NCI-H187 treated with DMSO at 0.1 percent for 48 hours (cell line): ENCODE results near the gene KISS1R.
"Not testable (repeated sequence)": the region's sequence is repeated elsewhere in the genome, so short reads cannot be mapped to it uniquely, and the experiment has no call there.

Source experiments
- DNase-seq: peaks from one replicate; lab custom pipeline; 2025; lab: John Stamatoyannopoulos, UW

KISS1R gene

DNA sequence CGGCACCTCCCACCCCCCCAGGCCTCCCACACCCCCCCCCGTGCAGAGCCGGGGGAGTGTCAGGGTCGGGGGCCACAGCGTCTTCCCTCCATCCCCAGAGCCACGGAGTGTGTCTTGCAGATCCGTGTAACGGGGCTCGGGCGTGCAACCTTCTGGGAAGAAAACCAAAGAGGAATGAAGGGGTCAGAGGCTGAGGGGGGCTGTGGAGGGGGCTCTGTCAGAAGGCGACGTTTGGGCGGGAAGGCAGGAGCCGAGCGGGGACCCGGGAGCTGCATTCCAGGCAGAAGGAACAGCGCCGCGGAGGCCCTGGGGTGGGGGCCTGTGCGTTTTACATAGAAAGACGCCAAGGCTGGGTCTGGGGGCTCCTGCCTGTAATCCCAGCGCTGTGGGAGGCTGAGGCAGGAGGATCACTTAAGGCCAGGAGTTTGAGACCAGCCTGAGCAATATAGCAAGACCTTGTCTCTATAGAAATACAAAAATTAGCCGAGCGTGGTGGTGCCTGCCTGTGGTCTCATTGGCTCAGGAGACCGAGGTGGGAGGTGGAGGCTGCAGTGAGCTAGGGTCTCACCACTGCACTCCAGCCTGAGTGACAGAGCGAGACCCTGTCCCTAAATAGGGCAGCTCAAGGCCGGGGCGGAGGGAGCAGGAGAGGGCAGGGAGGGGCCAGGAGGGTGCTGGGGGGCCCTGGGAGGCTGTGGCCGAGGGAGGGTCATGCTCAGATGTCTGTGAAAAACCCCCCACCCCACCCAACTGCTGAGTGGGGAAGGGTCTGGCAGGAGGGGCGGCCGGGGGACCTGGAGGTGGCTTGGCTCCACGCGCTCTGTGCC is 36.5 kb downstream of the KISS1R start:
- DNase-seq, result no peak

DNA sequence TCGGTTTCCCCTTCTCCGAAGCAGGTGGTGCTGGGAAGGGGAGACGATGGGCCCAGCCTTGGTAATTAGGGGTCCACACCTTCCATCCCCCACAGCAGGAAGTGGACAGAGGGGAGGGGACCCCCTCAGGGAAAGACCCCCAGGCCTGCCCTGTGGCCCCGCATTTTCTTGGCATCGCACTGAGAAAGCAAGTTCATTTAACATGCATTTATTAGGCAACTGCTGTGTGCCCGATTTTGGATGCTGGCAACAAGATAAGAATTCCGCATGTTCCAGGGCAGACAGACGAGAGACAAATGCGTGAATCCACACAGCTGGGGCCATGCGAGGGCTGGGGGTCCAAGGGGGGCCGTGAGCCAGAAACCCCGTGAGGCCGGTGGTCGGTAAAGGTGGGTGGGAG is 37.1 kb downstream of the KISS1R start:
- DNase-seq, result no peak

DNA sequence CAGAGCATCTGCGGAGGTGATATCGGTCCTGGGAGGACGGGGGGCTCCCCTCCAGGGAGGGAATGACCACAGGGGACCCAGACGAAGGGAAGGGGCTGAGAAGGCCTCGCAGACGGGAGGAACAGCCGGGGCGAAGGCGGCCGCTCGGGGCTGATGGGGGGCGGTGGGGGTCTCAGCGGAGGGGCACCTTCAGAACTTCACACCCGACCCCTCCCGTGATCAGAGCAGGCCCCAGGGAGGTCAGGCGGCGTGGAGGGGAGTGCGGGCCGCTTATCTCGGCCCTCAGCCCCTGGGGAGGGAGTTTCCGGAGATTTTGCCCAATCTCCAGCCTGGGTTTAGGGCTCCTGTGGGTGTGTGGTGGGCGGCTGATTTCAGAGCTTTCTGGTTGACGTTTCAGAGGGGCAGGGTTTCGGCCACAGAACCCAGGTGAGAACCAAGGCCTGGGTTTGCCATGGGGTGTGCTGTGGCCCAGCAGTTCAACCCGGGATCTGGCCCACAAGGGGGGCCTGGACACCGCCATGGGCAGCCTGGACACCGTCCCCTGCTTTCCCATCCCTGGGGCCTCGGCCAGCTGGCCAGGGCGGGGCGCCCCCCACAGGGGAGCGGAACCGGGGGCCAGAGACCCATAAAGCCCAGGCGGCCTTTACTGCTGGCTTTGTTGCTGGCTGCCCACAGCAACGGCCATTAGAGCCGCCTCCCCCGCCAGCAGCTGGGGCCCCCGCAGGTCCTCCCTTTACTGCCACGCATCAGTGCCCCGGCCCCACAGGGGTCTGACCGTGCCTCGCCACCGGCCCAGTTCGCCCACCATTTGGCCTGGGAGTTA is 37.8 kb downstream of the KISS1R start:
- DNase-seq, result no peak

DNA sequence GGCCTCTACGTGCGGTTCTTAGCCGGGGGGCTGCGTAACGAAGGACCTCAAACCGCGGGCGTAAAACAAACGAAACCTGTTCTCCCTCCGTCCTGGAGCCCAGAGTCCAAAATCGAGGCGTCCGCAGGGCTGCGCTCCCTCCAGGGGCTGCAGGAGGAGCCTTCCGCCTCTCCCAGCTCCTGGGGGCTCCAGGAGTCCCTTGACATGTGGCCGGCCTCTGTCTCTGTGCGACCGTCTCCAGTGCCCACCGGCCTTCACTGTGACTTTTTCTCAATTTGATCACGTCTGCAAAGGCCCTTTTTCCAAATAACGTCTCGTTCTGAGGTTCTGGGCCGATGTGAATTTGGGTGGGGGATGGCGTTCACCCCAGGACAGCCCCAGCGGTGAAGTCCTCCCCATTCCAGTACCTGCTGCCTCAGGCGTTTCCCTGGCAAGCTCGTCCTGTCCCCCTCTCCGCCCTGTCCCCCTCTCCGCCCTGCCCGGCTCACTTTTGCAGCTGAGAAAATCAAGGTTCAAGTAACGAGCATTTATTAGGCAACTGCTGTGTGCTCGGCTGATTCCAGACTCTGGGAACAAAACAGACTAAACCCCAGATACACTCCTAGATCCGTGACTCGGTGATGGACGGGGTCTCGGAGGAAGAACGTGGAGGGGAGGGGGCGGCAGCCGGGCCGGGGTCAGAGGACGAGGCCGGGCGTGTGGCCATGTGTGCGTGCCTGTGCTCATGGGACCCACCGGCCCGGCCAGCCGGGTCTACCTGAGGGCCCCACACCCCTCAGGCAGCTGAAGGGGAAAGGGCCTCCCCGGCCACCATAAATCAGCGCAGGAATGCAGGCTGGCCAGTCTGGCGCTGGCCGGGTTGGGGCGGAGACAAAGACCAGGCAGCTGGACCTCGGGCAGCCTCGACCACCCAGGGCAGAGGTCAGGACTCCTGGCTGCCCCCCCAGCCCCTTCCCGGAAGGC is 39.0 kb downstream of the KISS1R start:
- DNase-seq, result no peak

DNA sequence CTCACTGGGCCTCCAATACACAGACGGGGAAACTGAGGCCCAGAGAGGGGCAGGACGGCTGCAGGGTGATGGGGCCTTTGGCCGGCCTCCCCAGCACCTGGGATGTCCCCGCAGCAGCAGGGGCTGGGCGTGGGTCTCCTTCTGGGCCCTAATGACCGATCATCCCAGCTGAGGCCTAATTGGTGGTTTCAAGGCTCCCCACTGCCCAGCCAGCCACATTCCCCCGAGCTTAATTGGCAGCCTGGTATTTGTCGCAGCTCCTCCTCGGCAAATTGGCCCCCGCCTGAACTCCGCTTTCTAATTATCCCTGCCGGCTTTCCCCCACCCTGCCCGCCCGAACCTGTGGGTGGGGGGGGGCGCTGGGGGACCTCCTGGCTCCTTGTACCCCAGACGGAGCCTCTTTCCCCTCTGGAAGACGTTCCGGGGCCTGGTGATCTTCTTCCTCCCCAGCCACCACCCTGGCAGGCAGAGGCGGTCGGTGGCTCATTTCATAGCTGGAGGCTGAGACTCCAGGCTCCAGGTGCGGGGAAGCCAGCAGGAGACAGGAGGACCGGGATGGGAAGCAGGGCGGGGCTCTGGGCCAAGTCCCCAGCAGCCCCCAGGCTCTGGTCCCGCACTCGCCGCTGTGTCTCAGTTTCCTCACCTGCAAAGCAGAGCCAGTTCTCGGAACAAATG is 39.8 kb downstream of the KISS1R start:
- DNase-seq, result no peak

DNA sequence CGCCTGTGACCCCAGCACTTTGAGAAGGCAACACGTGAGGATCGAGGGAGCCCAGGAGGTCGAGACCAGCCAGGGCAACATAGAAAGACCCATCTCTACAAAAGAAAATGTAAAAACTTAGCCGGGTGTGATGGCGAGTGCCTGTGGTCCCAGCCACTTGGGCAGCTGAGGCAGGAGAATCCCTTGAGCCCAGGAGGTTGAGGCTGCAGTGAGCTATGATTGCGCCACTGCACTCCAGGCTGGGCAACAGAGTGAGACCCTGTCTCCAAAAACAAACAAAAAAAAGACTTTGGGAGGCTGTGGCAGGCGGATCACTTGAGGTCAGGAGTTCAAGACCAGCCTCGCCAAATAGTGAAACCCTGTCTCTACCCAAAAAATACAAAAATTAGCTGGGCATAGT is 40.4 kb downstream of the KISS1R start:
- not testable (repeated sequence) for DNase-seq

DNA sequence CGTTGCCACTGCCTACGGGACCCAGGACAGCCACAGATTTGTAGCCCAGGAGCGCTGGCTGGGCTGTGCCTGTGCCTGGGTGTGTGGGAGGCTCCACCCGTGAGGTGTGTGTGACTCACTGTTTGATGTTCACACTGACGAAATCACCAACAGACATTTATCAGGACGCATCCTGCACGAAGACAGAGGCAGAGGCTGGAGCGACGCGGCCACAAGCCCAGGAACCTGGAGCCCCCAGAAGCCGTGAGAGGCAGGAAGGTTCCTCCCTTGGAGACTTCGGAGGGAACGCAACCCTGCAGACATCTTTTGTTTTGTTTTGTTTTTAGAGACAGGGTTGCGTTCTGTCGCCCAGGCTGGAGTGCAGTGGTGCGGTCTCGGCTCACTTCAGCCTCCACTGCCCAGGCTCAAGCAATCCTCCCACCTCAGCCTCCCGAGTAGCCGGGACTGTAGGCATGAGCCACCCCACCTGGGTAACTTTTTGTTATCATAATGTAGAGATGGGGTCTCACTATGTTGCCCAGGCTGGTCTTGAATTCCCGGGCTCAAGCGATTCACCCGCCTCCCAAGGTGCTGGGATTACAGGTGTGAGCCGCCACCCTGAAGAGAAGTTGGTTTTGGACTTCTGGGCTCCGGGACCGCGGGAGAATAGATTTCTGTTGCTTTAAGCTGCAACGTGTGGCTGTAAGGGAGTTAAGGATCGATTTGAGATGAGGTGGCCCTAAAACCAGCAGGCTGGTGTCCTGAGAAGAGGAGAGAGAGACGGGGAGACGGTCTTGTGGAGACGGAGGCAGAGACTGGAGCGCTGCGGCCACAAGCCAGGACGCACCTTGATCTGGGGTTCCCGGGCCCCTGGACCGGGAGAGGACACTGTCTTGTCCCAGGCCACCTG is 42.1 kb downstream of the KISS1R start:
- DNase-seq, result no peak

DNA sequence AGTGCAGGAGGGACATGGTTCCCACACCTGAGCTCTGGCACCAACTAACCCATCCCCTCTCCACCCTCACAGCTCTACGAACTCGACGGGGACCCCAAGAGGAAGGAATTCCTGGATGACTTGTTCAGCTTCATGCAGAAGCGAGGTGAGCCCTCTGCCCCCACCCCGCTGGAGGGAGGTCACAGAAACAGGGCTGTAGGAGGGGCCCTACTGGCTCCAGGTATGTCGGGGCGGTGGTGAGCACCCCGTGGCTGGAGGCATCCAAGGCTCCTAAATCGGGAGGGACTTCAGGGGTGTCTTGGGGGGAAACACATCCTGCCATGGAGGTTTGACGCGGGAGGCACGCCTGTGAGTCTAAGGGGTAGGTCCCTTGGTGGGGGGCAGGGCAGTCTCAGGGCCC is 42.9 kb downstream of the KISS1R start:
- DNase-seq, result no peak

DNA sequence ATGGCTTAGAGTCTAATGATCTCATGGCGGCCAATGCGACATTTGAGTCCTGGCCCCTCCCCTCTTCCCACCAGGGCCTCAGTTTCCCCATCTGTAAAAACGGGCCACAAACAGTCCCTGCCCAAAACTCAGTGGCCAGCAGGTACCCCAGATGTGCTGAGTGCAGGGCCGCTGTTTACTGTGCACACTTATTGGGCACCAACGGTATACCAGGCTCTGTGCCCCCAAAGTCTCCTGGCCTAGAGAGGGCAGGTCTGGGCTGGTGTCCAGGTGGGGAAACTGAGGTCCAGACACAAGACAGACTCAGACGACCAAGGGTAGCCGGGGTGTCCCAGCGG is 43.4 kb downstream of the KISS1R start:
- no peak for DNase-seq

DNA sequence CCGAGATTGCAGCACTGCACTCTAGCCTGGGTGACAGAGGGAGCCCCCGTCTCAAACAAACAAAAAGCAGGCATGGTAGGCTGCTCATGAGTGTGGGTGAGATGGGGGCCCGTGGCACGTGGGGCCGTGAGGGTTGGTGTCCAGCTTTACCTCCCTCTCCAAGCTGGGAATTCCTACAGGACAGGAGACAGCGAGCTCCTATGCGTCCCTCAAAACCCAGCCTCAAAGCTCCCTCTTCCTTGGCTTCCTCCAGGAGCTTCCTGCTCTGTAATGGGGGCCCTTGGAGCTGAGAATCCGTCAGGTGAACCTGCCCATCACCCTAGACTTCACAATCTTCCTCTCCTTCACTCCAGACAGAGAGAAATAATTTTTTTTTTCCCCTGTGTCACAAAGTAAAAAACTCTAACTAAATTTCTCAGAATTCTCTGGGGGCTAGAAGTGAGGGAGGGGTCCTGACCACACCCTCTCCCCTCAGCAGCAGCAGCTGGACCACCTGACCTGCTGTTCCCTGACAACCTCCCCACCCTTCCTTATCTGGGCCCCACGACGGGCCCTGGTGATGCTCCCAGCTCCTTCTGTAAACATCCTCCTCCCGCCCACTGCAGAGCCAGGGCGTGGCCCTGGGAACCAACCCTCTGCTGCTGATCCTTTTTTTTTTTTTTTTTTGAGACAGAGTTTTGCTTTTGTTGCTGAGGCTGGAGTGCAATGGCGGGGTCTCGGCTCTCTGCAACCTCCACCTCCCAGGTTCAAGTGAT is 44.9 kb downstream of the KISS1R start:
- no peak for DNase-seq

DNA sequence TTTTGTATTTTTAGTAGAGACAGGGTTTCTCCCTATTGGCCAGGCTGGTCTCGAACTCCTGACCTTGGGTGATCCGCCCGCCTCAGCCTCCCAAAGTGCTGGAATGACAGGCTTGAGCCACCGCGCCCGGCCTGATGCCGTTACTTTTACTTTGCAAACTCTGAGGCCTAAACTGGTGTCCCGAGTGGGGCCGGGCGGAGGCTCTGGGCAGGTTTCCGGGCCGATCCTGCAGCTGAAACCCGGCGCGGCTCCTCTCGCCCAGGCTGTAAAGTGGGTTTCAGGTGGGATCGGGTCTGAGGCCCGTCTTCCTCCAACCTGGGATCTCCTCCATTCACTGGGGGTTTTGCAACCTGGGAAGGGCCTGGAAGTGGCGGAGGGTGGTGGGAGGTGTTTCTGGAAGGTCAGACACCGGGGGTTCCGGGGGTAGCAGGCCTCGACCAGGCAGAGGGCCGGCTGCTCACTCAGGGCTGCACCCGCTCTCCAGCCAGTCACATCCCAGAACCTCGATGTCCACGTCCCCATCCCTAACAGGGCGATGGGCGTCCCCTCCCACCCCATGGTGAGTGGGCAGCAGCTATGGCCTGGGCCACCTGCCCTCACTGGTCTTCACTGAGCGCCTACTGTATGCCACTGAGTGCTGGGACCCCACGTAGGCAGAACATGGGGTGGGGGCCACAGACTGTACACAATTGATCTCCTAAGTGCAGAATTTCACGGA is 45.7 kb downstream of the KISS1R start:
- DNase-seq, result no peak

DNA sequence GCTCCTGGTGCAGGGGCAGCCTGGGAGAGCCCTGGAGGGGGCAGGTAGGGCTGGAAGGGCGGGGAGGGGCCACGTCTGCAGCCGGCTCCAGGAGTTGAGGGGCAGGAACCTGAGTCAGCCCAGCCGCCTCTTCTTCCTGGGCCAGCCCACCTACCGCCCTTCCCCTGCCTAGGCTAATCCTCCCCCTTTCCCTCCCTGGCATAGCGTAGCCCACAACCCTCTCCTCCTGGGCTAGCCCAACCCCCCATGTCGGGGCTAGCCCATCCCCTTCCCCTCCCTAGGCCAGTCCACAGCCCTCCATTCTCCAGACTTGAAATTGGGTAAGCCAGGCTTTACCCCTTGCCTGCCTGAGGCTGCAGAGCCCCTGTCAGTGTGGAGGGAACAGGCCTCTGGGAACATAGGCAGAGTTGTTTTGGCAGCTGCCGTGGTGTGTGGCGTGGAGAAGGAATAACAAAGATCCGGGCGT is 46.4 kb downstream of the KISS1R start:
- DNase-seq, result no peak

DNA sequence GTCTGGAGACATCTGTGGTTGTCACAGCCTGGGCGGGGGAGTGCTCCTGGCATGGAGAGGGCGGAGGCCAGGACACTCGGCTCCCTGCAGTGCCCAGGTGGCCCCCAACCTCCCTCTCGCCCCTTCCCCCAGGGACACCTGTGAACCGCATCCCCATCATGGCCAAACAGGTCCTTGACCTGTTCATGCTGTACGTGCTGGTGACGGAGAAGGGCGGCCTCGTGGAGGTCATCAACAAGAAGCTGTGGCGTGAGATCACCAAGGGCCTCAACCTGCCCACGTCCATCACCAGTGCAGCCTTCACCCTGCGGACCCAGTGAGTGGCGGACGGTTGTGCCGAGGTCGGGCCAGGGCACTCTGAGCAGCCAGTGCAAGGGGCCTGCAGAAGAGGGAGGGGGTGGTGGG is 47.0 kb downstream of the KISS1R start:
- no peak for DNase-seq

DNA sequence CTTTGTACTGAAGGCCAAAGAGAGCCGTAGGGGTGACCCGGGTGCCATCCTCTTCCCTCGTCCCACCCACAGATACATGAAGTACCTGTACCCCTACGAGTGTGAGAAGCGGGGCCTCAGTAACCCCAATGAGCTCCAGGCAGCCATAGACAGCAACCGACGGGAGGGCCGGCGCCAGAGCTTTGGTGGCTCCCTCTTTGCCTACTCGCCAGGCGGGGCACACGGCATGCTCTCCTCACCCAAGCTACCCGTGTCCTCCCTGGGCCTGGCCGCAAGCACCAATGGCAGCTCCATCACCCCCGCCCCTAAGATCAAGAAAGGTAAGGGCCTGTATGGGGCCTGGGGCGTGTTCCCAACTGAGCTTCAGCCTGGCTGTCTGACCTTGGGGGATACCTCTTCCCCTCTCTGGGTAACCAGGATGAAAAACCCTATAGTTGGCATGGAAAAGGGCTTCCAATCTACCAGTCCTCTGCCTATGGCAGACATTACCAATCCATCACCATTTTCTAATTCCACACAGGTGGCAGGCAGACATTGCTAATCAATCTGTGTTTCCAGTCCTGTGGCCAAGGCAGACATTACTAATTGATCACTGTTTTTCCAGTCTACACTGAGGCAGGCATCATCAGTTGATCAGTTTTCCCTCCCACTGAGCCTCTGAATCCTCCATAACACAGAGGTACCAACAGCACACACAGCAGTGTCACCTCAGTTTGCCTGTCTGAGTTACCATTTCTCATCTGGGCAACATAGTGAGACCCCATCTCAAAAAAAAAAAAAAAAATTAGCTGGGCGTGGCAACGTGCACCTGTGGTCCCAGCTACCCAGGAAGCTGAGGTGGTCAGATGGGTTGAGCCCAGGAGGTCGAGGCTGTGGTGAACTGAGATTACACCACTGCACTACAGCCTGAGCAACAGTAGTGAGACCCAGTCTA is 47.9 kb downstream of the KISS1R start:
- DNase-seq, result no peak

DNA sequence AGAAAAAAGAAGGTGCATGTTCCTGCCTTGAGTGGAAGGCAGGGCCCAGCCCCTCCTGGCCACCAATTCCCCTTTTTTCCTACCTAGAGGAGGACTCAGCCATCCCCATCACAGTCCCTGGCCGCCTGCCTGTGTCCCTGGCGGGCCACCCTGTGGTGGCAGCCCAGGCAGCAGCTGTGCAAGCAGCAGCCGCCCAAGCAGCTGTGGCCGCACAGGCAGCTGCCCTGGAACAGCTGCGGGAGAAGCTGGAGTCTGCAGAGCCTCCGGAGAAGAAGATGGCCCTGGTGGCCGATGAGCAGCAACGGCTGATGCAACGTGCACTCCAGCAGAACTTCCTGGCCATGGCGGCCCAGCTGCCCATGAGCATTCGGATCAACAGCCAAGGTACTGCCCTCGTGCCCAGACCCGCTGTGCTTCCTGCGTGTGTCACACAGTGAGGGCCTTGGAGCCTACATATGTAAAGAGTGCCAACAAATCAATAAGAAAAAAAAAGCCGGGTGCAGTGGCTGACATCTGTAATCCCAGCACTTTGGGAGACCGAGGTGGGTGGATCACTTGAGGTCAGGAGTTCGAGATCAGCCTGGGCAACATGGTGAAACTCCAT is 49.5 kb downstream of the KISS1R start:
- no peak for DNase-seq
